Measurements from ENCODE around the gene CNDP1.

The CNDP1 gene

GRCh38 chr18:74597662-74598349, 63.5 kb downstream of the CNDP1 start, which contains the start of gene ZNF407 (continued):
- TF ChIP-seq ZNF398 (tag by site-specific recombination; IDR thresholded peaks at IDR 0.05), result peak; percentile 72; the same call in 1 of the 2 replicates
- TF ChIP-seq SP3 (tag by site-specific recombination; IDR thresholded peaks at IDR 0.05), result 0 out of 2 replicates have a peak, but pooled peaks have one; percentile 51
- 0 out of 2 replicates have a peak, but pooled peaks have one; percentile 19 for TF ChIP-seq PRDM10 (tag by site-specific recombination; IDR thresholded peaks at IDR 0.05)
- no peak for TF ChIP-seq ZNF157 (tag by site-specific recombination; IDR thresholded peaks at IDR 0.05)
- no peak for TF ChIP-seq REST (tag by site-specific recombination; IDR thresholded peaks at IDR 0.05)

- peak overlapping the region; percentile 92; the same call in 1 of the 2 replicates for H3K27ac ChIP-seq (ENCODE audit: extremely low read depth, low read depth, low read length)
- H3K9me3 ChIP-seq (ENCODE audit: control insufficient read depth, insufficient read depth, low read depth, low read length), result no peaks in the 10 kb centered on the region
- CTCF ChIA-PET, result interaction anchor here (0.5 to 1.6 kb wide), 3 partner anchors 11 to 242 kb away, joined by 3 to 7 read pairs (median 3); no protein-coding TSS in a partner anchor
- peaks cover 5% of the 10 kb centered on the region; the same call in 1 of the 2 replicates for H3K4me1 ChIP-seq (ENCODE audit: control insufficient read depth, insufficient read depth, low read length)
- peak overlapping the region; percentile 81 for H3K4me3 ChIP-seq (ENCODE audit: low read depth, low read length)
- H3K36me3 ChIP-seq (ENCODE audit: control insufficient read depth in 2 of 2, insufficient read depth in 1 of 2, low read length in 2 of 2), result peaks cover 3 to 5% of the 10 kb centered on the region in 2 experiments; a peak in 1 of 3 replicates
- POLR2A ChIA-PET, result interaction anchor here (0.7 to 0.9 kb wide), 4 partner anchors 102 to 647 kb away, joined by 3 read pairs; partner anchors contain the start of genes CNDP2 and PTGR3
- TF ChIP-seq ZNF146 (tag by site-specific recombination; IDR thresholded peaks at IDR 0.05) (no peak), ZNF416 (tag by site-specific recombination; IDR thresholded peaks at IDR 0.05) (no peak), BCL11B (tag by site-specific recombination; IDR thresholded peaks at IDR 0.05; ENCODE audit: low read depth) (no peak), ZNF664 (tag by site-specific recombination; IDR thresholded peaks at IDR 0.05) (no peak), PBX3 (CRISPR knock-in tag; IDR thresholded peaks at IDR 0.05) (peak; percentile 71; the same call in 1 of the 2 replicates), ZBTB8A (tag by site-specific recombination; IDR thresholded peaks at IDR 0.05) (peak; percentile 46; the same call in 1 of the 2 replicates), ZBTB20 (tag by site-specific recombination; IDR thresholded peaks at IDR 0.05) (peak; percentile 67; the same call in 1 of the 2 replicates), ZBTB44 (tag by site-specific recombination; IDR thresholded peaks at IDR 0.05) (no peak), ZNF529 (tag by site-specific recombination; IDR thresholded peaks at IDR 0.05; ENCODE audit: insufficient replicate concordance) (no peak), ZNF16 (tag by site-specific recombination; IDR thresholded peaks at IDR 0.05; ENCODE audit: low read depth) (no peak), ZNF280C (tag by site-specific recombination; IDR thresholded peaks at IDR 0.05) (no peak), ZNF530 (tag by site-specific recombination; IDR thresholded peaks at IDR 0.05; ENCODE audit: low read depth) (peak; percentile 54; the same call in 1 of the 2 replicates), OSR2 (tag by site-specific recombination; IDR thresholded peaks at IDR 0.05) (no peak)
These were observed 64.2 kb downstream of the CNDP1 start for GRCh38 chr18:74598350-74599001.

All from HEK293 (cell line).